HG02943 (cell line): Measurements from ENCODE around the gene TRIP13.

Experiments used
- ATAC-seq: cut with Tn5 transposase; IDR thresholded peaks from one replicate; pipeline ENCODE4 v1.9.1; 2021; ENCODE audit warnings: mild to moderate bottlenecking, low read depth, moderate library complexity; ENCODE audit not compliant: unreplicated experiment

Gene TRIP13

GRCh38 chr5:949815-950560 lies 57.3 kb downstream of the TRIP13 start:
- ATAC-seq = no peak

- ATAC-seq = no peak
Measured at GRCh38 chr5:951940-952596, 59.4 kb downstream of the TRIP13 start.

GRCh38 chr5:952597-953271 lies 60.0 kb downstream of the TRIP13 start:
- no peak for ATAC-seq

GRCh38 chr5:953535-954449 lies 61.1 kb downstream of the TRIP13 start:
- no peak for ATAC-seq

- no peak for ATAC-seq
Measured at GRCh38 chr5:955886-956761, 63.4 kb downstream of the TRIP13 start.

GRCh38 chr5:956941-957747 lies 64.5 kb downstream of the TRIP13 start:
- ATAC-seq = no peak

- ATAC-seq = no peak
Measured at GRCh38 chr5:957748-958485, 65.2 kb downstream of the TRIP13 start.

GRCh38 chr5:958701-959571 lies 66.3 kb downstream of the TRIP13 start:
- ATAC-seq = no peak

- no peak for ATAC-seq
Measured at GRCh38 chr5:959581-960531, 67.2 kb downstream of the TRIP13 start.

- ATAC-seq = no peak
Measured at GRCh38 chr5:960551-960950, 67.9 kb downstream of the TRIP13 start.

GRCh38 chr5:961002-961710 lies 68.5 kb downstream of the TRIP13 start:
- ATAC-seq = no peak

- no peak for ATAC-seq
Measured at GRCh38 chr5:961711-962240, 69.1 kb downstream of the TRIP13 start.

- ATAC-seq = no peak
Measured at GRCh38 chr5:962386-962785, 69.7 kb downstream of the TRIP13 start.

GRCh38 chr5:962801-963200 lies 70.1 kb downstream of the TRIP13 start:
- ATAC-seq = no peak

GRCh38 chr5:963310-963672 lies 70.6 kb downstream of the TRIP13 start:
- ATAC-seq = peak; percentile 36
